ENCODE measurements around the gene GABARAP. TPM values are rescaled to one million over a fixed set of nuclear protein-coding genes. Genes with fewer than 3 reads are reported as not detected.

The GABARAP gene
- total and polyA plus RNA-seq, 2 of the 8 experiments (the other 6 are each of a cell fraction or from before 2014, with no cell fraction given) = 252 to 581 TPM

DNA sequence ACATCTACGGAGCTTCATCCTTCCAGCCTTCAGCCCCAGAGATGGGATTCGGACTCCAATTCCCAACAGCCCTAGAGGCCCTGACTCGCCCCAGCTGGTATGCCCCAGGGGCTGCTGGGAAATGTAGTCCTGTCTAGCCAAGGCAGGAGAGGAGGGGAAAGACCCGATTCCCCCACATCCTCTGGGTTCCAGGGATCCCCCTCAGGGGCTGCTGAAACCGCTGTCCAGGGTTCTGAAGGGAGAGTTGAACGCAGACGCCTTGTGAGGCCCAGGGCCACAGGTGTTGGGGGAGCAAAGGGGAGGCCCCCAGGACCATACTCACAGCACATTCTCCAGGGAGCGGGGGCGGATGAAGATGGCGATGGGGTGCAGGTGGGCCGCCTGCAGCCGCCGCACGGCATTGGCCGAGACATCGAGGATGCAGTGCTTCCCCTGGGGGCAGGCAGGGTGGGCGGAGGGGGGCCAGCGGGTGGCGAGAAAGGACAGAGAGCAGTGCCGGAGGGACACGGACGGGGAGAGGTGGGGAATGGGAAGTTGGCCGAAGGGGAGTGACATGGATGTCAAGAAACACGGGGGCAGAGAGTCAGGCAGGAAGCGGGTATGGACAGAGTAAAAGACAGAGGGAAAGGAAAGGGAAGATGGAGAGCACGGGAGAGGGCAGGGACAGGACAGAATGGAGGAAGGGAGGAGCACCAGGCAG, 50.5 kb downstream of the GABARAP start (continued):
- TF ChIP-seq CBX5 (IDR thresholded peaks at IDR 0.05; ENCODE audit: low read depth, low read length) (no peak), KDM1A (IDR thresholded peaks at IDR 0.05; ENCODE audit: borderline replicate concordance, low read length) (no peak), TCF12 (IDR thresholded peaks at IDR 0.05; ENCODE audit: low read depth, low read length) (no peak), CHD2 (IDR thresholded peaks at IDR 0.05; ENCODE audit: low read length) (no peak), RFX5 (IDR thresholded peaks at IDR 0.05; ENCODE audit: borderline replicate concordance, low read depth, low read length) (no peak), POLR2AphosphoS5 (IDR thresholded peaks at IDR 0.05; ENCODE audit: low read depth, low read length) (no peak), POU5F1 (IDR thresholded peaks at IDR 0.05; ENCODE audit: low read depth, low read length) (no peak), HDAC6 (IDR thresholded peaks at IDR 0.05; ENCODE audit: low read depth, low read length) (no peak), TAF7 (optimal IDR thresholded peaks at IDR 0.05; ENCODE audit: borderline replicate concordance, low read depth, low read length) (no peak), CTBP2 (IDR thresholded peaks at IDR 0.05; ENCODE audit: borderline replicate concordance, insufficient read depth, insufficient read length, low read length) (no peak), SP4 (IDR thresholded peaks at IDR 0.05; ENCODE audit: low read length) (no peak), SAP30 (IDR thresholded peaks at IDR 0.05; ENCODE audit: insufficient read depth, insufficient replicate concordance, low read length) (no peak), SP2 (IDR thresholded peaks at IDR 0.05; ENCODE audit: low read length) (no peak), JUN (IDR thresholded peaks at IDR 0.05; ENCODE audit: low read depth, low read length) (no peak)
- TF ChIP-seq, protein P1, sequence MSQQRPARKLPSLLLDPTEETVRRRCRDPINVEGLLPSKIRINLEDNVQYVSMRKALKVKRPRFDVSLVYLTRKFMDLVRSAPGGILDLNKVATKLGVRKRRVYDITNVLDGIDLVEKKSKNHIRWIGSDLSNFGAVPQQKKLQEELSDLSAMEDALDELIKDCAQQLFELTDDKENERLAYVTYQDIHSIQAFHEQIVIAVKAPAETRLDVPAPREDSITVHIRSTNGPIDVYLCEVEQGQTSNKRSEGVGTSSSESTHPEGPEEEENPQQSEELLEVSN (IDR thresholded peaks at IDR 0.05) = no peak
